Loucy (cell line): Measurements from ENCODE around the gene FBLIM1.

Source experiments
- EZH2phosphoT487 ChIP-seq: fragments of 200-600 bp; IDR thresholded peaks from 2 replicates; pipeline ENCODE4 v1.6.1; 2018; ENCODE audit warnings: antibody characterized with exemption, mild to moderate bottlenecking, moderate library complexity, borderline replicate concordance
- TF ChIP-seq, protein P1 (sequence below): fragments of 200-600 bp; sonication (generic); conservative IDR thresholded peaks from 2 replicates; pipeline ENCODE4 v1.5.1; 2014; ENCODE audit warnings: mild to moderate bottlenecking, antibody characterized with exemption, low read length

DNA sequence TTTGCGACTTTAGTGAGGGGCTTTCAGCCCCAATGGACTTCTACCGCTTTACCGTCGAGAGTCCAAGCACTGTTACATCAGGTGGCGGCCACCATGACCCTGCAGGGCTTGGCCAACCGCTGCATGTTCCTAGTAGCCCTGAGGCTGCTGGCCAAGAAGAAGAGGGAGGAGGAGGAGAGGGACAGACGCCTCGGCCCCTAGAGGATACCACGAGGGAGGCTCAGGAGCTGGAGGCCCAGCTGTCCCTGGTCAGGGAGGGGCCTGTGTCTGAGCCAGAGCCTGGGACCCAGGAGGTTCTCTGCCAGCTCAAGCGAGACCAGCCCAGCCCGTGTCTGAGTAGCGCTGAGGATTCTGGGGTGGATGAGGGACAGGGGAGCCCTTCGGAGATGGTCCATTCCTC lies 31.2 kb upstream of the FBLIM1 start:
- TF ChIP-seq, protein P1, sequence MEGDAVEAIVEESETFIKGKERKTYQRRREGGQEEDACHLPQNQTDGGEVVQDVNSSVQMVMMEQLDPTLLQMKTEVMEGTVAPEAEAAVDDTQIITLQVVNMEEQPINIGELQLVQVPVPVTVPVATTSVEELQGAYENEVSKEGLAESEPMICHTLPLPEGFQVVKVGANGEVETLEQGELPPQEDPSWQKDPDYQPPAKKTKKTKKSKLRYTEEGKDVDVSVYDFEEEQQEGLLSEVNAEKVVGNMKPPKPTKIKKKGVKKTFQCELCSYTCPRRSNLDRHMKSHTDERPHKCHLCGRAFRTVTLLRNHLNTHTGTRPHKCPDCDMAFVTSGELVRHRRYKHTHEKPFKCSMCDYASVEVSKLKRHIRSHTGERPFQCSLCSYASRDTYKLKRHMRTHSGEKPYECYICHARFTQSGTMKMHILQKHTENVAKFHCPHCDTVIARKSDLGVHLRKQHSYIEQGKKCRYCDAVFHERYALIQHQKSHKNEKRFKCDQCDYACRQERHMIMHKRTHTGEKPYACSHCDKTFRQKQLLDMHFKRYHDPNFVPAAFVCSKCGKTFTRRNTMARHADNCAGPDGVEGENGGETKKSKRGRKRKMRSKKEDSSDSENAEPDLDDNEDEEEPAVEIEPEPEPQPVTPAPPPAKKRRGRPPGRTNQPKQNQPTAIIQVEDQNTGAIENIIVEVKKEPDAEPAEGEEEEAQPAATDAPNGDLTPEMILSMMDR = no peak
- TF ChIP-seq EZH2phosphoT487 = no peak
